AG04449 (cell line): Measurements from ENCODE around the gene SDHAF3.

Experiments used
- CTCF ChIA-PET: fragments of 350-600 bp; formaldehyde crosslinking; extraction: SDS; loops from one replicate; lab custom pipeline; 2021; ENCODE audit warnings: antibody characterized with exemption; lab: Yijun Ruan, JAX
- POLR2A ChIA-PET: fragments of 400-600, 350-600 bp; formaldehyde crosslinking; extraction: SDS; loops from one replicate; lab custom pipeline; 2020; ENCODE audit warnings: antibody characterized with exemption, inconsistent platforms; lab: Yijun Ruan, JAX
- DNase-seq: peaks from one replicate; pipeline ENCODE4 v3.0.0-alpha.2; 2010; ENCODE audit warnings: low read depth, low spot score
- H3K4me3 ChIP-seq: 2 replicates; pipeline ENCODE4 v1.5.1; 2011; ENCODE audit warnings: low read depth, mild to moderate bottlenecking, control low read depth, low read length
- CTCF ChIP-seq: IDR thresholded peaks from one replicate; pipeline ENCODE4 v1.5.1; 2011; ENCODE audit warnings: mild to moderate bottlenecking, moderate library complexity, low read length, control low read depth, inconsistent platforms; ENCODE audit not compliant: insufficient read depth; ENCODE audit errors: missing control alignments

The SDHAF3 gene

GRCh38 chr7:97088364-97088763 is 29.1 kb upstream of the SDHAF3 start:
- CTCF ChIA-PET = no interaction called here
- no peak overlapping the region for H3K4me3 ChIP-seq
- no peak for TF ChIP-seq CTCF
- POLR2A ChIA-PET = no interaction called here
- DNase-seq = no peak

- H3K4me3 ChIP-seq = no peak overlapping the region
- ChIA-PET CTCF (no interaction called here), POLR2A (no interaction called here)
- no peak for DNase-seq
- TF ChIP-seq CTCF = no peak
Observed at GRCh38 chr7:97089771-97090170, 27.7 kb upstream of the SDHAF3 start.

- no peak overlapping the region for H3K4me3 ChIP-seq
- no peak for DNase-seq
- ChIA-PET POLR2A (no interaction called here), CTCF (no interaction called here)
- no peak for TF ChIP-seq CTCF
Observed at GRCh38 chr7:97090761-97091353, 26.6 kb upstream of the SDHAF3 start.

GRCh38 chr7:97094284-97094930 is 23.1 kb upstream of the SDHAF3 start:
- POLR2A ChIA-PET = no interaction called here
- TF ChIP-seq CTCF = no peak
- DNase-seq = no peak
- no peak overlapping the region for H3K4me3 ChIP-seq
- CTCF ChIA-PET = interaction anchor here (2.4 kb wide), 1 partner anchor 11 kb away, joined by 8 read pairs; no protein-coding TSS in a partner anchor

- CTCF ChIA-PET = no interaction called here
- POLR2A ChIA-PET = no interaction called here
Observed at GRCh38 chr7:97096037-97096436, 21.5 kb upstream of the SDHAF3 start.

More at GRCh38 chr7:97096037-97096436, 21.5 kb upstream of the SDHAF3 start:
- DNase-seq = no peak
- TF ChIP-seq CTCF = no peak
- no peak overlapping the region for H3K4me3 ChIP-seq
